ENCODE data around the gene ENTPD8.

DNA sequence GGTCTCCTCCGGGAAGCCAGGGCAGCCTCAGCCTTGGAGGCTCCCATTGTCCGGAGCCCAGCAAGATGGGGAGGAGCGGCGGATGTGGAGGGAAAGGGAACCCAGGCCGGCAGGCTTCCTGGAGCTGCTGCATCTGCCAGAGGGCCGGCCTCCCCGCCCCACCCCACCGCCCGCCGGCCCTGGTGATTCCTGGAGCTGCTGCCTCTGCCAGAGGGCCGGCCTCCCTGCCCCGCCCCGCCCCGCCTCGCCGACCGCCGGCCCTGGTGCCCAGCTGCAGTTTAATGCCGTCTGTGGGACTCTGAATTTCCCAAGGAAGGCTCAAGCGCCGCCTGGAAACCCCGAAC is 49.8 kb downstream of the ENTPD8 start:
- TF ChIP-seq, protein P1, sequence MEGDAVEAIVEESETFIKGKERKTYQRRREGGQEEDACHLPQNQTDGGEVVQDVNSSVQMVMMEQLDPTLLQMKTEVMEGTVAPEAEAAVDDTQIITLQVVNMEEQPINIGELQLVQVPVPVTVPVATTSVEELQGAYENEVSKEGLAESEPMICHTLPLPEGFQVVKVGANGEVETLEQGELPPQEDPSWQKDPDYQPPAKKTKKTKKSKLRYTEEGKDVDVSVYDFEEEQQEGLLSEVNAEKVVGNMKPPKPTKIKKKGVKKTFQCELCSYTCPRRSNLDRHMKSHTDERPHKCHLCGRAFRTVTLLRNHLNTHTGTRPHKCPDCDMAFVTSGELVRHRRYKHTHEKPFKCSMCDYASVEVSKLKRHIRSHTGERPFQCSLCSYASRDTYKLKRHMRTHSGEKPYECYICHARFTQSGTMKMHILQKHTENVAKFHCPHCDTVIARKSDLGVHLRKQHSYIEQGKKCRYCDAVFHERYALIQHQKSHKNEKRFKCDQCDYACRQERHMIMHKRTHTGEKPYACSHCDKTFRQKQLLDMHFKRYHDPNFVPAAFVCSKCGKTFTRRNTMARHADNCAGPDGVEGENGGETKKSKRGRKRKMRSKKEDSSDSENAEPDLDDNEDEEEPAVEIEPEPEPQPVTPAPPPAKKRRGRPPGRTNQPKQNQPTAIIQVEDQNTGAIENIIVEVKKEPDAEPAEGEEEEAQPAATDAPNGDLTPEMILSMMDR (IDR thresholded peaks at IDR 0.05; ENCODE audit: poor library complexity) = no peak
- no peak for TF ChIP-seq EZH2 (IDR thresholded peaks at IDR 0.05; ENCODE audit: borderline replicate concordance)
- TF ChIP-seq EZH2phosphoT487 (IDR thresholded peaks at IDR 0.05; ENCODE audit: low read depth, severe bottlenecking, unreplicated experiment) = no peak

All from hepatocyte (in vitro differentiated cells).